ENCODE results near the gene SLC4A5.

DNA sequence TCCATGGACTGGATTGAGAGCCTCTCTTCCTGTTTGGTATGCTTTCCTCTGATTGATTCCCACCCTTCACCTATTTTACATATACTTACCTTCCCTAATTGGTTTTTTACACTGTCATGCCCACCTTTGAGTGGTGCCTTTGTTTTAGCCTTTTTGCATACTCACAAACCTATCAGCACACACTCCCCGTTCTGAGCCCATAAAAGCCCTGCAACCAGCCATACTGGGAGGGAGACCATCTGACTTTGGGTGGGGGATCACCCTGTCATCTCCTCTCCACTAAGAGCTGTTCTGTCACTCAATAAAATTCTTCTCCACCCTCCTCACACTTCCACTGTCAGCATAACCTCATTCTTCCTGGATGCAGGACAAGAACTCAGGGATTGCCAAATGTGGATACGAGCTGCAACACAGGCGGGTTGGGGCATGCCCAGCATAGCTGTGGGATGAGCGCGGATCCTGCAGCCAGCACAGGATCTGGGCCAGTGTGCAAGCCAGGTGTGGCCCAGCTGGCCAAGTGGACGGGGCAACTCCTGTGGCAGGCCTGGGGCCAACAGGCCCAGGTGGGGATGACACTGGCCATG, 155.1 kb downstream of the SLC4A5 start:
- TF ChIP-seq CTCF (conservative IDR thresholded peaks at IDR 0.05 in 1 of 2, IDR thresholded peaks at IDR 0.05 in 1 of 2; ENCODE audit: extremely low read depth in 1 of 2, insufficient read depth in 1 of 2, low read depth in 1 of 2, low read length in 2 of 2): no peak
- TF ChIP-seq EZH2 (IDR thresholded peaks at IDR 0.05; ENCODE audit: borderline replicate concordance, low read length): no peak
